G401 (cell line): Measurements from ENCODE around the gene PRKAB2. TPM values are rescaled to one million over a fixed set of nuclear protein-coding genes. Genes with fewer than 3 reads are reported as not detected.
"Not testable (repeated sequence)": the region's sequence is repeated elsewhere in the genome, so short reads cannot be mapped to it uniquely, and the experiment has no call there.

ENCODE experiments used
- DNase-seq: peaks from one replicate; pipeline ENCODE4 v3.0.0-alpha.2; 2015; ENCODE audit warnings: low spot score
- in situ Hi-C: cut with HindIII; loops from 2 replicates; pipeline ENCODE4 v1.10.0; 2016; ENCODE audit warnings: low sequenced_read_pairs, mixed read lengths
- total RNA-seq: library from RNA; depleted of rRNA; stranded (reverse); fragments of >200 nt; shearing (Covaris generic); gene quantifications from 2 replicates; pipeline ENCODE4 v1.2.3, GENCODE V29; 2014; rRNA removed

PRKAB2 gene, protein sequence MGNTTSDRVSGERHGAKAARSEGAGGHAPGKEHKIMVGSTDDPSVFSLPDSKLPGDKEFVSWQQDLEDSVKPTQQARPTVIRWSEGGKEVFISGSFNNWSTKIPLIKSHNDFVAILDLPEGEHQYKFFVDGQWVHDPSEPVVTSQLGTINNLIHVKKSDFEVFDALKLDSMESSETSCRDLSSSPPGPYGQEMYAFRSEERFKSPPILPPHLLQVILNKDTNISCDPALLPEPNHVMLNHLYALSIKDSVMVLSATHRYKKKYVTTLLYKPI
- 6.0 and 12.5 TPM in 2 replicates for total RNA-seq

DNA sequence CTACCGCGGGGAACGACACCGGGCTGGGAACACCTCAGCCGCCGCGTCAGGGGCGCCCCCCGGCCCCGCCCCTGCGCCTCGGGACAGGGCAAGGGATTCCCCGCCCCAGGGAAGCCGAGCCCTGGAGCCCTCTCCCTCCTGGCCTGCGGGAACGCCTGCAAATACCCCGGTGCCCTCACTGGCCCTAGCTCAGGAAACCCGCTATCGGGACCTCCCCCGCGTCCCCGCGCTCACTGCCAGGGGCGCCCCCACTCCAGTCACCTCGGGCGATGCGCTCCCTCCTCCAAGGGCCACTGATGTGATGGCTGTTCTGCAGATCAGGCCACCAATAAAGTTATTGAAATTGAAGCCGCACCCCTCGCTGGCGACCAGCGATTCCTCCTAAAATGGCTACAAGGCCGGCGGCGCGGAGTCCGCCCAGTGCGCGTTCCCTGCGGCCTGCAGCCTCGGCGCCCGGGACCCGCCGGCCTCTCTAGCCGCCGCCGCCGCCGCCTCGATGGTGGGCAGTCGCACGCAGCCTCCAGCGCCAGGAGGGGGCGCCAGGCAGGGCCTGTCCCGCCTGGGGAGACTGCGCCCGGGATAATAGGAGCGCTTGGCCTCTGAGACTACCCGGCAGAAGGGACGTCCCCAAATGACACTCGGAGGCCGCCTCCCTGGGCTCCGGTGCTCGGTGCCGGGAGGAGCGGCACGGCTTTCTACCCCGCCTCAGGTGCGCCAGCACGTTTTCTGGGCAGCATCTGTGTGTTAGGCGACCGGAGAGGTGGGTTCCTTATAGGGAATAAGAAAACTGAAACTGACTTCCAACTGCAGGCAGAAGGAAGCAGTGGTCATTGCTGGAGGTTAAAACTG is at the start of gene PRKAB2:
Gene PRKAB2 (minus strand): TSS at position 303 of the 849 bp plus-strand sequence. CDS start 326 bp downstream, outside the sequence.
- in situ Hi-C loops: no loop called here
- DNase-seq: peak; percentile 95

DNA sequence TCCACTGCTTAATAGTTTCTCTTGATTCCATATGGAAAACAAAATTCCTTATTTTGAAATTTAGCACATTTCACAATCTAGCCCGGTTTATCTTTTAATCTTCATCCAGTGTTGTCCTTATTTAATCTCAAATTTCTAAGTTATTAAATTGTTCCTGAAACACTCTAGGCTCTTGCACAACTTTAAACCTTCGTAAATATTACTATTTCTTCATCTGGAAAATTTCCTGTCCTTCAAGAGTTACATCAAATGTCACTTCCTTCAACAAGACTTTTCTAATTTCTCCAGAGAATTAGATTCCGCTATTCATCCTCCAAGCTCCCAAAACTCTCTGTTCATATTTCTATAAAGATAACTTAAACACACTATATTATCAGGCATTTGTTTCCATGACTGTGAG is 46.3 kb upstream of the PRKAB2 start:
- DNase-seq: no peak
- in situ Hi-C loops: no loop called here

DNA sequence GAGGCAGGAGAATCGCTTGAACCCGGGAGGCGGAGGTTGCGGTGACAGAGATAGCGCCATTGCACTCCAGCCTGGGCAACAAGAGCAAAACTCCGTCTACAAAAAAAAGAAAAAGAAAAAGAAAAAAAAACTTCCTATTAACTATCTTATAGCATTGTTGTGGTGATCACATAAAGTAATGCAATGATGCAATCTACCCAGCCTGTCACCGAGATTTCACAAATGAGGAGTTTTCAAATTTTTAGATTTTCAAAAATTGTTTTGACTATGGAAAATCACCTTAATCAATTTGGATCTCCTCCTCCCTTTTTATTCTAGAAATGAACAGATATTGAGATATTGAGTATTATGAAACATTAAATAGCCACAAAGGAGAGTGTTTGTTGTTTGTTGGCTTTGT is 44.9 kb upstream of the PRKAB2 start:
- no peak for DNase-seq
- in situ Hi-C loops: no loop called here

DNA sequence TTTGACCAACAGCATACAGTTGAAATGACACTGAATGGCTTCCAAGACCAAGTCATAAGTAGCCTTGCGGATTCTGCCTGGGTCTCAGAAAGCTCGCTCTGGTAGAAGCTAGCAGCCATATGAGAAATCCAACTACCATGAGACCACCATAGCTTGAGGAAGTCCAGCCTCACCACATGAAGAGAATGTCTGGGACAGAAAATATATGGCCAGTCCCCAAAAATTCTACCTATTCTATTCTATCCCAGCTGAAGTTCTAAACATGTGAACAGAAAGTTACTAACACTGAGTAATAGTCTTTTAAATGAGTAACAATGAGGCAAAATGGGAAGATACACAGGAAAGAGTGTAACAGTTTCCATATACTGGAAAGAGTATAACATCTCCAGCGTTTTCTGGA is 43.9 kb upstream of the PRKAB2 start:
- no peak for DNase-seq
- in situ Hi-C loops: no loop called here

DNA sequence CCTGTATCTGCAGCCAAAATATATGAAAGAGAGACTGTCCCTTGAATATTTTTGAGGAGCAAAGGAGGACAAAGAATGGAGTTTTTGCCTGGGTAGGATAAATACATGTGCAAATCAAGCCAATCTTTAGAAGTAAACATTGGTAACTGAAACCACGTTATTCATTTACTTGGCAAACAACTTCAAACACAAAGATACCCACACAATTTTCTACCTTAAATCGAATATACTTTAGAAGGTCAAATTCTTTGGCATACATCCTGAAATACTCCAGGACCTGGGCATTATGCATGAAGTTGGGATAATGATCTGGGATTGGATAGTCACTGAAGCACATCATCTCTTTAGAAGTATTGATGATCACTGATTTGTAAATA is 43.3 kb upstream of the PRKAB2 start:
- in situ Hi-C loops: no loop called here
- DNase-seq: no peak

DNA sequence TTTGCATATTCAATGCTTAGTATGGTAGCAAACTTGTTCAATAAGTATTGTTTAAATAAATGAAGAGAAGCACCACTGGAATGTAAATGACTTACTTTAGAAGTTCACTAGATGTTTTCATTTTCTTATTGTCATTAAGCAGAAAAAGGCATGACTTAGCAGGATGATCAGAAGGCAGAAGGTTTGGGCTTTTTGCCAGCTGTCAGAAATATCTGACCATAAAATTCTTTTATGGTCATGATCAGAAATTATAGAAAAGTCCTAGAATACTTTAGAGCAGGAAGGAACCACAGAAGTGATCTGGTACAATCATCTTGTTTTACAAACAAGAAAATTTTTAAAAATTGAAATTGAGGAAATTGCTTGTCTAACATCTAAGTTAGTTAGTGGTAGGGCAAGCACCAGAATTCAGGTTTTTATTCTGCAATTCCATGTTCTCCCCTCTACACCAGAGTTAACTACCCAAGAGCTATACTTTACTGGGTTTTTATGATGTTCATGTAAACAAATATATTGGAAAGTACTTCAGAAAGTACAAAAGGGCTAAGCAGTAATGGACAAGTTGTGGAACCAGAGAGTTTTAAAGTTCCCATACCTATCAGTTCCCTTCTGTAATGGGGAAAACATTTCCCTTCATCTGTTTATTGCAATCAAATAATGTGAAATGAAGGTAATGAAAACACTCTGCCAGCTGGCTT is 42.7 kb upstream of the PRKAB2 start:
- DNase-seq: no peak

DNA sequence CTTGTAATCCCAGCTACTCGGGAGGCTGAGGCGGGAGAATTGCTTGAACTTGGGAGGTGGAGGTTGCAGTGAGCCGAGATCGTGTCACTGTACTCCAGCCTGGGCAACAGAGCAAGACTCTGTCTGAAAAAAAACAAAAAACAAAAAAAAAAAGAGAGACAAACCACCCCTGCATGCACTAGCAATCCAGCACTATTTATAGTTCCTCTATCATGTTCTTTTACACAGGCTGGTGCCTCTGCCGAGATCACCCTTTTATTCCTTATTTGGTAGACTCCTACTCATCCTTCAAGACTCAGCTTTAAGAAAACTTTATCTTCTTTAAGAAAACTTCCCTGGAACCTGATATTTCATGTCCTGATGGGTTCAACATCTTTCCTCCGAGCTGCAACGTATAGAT is 42.1 kb upstream of the PRKAB2 start:
- in situ Hi-C loops: no loop called here
- DNase-seq: no peak

More for the DNA sequence above, 42.7 kb upstream of the PRKAB2 start:
- in situ Hi-C loops: no loop called here

DNA sequence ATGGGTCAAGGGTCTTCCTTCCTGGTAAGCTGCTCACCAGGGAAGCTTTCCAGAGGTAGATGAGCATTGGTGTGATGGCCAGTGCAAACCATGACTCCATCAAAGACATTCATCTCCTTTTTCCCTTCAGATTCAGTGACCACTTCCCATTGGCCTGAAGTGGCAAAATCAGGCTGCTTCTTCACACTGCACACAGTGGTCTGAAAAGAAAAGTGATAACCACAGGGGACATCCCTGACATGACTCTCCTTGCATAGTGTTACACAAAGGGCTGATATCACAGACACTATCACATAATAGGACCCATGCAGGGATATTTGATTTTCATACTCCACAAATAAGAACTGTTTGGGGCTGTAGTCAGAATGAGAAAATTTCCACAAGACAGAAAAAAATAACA is 41.0 kb upstream of the PRKAB2 start:
- no peak for DNase-seq
- in situ Hi-C loops: no loop called here

DNA sequence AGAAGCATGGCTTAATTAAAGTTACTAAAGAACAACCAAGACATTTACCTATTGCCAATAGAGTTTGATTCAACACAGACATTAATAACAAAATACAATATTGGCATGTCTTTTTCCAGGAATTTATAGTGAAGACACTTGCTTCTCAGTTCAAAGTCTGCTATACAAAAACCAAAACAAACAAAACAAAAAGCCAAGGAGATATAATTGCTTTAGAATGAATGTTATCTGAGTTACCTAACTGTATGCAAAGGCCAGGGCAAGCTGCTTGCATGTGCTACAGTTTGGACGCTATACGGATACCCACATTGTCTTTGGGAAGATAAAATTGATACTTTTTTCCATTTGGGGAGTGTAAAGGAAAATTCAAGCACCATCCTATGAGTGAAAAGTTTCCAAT is 39.3 kb upstream of the PRKAB2 start:
- DNase-seq: no peak
- in situ Hi-C loops: no loop called here

DNA sequence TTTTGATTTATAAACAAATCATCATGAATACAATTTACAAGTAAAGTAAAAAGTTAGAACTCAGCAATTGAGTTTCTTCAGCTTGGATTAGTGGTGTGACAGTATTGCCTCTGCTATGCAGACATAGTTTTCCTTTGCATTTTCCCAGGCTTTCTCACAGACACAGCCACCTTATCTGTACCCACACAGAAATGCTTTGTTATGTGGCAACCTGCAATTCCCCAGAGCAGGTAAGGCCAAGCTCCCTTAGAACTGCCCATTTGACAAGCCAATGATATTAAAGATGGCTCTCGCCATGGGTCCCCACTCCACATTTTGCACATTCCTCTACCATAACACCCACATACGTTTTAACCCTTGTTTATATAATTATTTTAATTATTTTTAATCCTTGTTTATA is 38.7 kb upstream of the PRKAB2 start:
- no peak for DNase-seq
- in situ Hi-C loops: no loop called here

DNA sequence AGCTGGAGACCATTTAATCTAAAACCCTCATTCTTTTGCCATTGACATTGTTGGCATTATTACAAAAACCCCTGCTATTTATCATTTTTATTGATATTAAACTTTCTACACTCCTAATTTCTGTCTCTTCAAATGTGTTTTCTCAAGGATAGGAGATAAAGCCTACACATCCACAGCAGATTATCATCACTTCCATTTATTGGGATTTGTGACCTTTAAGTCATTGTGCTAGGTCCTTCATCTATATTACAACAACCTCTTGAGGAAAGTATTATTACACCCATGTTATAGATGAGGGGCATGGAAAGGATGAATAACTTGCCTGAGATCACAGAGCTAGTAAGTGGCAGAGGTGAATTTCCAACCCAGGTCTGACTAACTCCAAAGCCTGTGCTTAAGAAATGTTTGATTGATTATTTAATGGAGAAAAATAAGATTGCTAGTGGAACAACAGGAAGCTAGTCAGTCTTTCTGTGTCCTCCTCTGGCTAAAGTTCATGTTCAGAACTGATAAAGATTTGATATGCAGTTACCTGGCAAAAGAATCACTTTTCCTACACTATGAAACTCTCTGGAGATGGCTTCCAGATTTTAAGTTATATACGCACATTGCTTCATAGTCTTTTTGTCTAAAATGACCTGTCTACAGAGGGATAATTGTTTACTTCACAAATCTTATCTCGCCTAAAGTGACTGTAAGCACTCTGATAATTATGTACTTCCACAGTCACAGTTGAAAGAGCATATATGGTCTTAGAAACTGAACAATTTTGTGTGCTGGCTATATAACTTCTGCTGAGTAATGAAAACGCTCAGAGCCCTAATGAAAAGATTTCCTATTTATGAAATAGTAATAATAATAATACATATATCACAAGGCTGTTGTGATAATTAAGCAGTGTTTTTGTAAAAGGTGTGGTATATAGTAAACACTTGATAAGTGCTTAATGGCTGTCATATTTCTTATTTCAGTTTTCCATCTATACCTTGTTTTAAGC is 37.9 kb upstream of the PRKAB2 start:
- DNase-seq: no peak
- in situ Hi-C loops: no loop called here

DNA sequence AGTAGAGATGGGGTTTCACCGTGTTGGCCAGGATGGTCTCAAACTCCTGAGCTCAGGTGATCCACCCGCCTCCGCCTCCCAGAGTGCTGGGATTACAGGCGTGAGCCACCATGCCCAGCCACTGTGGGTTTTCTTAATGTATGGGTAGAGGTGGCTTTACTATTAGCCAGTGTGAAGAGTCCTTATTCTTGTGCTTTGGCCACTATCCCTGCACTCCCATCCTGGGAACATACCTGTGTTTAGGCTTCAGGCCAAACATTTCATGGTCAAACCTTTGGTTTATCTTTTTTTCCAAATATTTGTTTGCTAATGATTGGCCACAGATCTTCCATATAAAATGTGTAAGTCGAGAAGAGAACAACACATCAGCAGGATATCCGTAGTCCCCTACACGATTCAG is 36.3 kb upstream of the PRKAB2 start:
- DNase-seq: no peak
- in situ Hi-C loops: no loop called here

DNA sequence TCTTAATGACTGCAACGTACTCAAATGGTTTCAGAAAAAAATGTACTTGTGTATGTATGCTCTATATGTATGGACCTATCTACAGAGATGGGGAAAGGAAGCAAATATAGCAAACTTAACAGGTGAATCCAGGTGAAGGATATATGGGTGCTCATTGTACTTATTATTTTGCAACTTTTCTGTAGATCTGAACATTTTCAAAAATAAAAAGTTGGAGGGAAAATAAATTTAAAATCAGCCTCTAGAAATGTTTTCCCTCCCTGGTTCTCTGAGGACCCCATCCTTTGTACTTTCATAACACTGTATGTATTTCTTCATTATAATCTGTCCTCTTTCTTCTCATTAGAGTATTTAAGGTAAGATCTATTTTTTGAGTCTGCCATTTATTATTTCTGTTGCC is 34.9 kb upstream of the PRKAB2 start:
- in situ Hi-C loops: no loop called here
- no peak for DNase-seq

DNA sequence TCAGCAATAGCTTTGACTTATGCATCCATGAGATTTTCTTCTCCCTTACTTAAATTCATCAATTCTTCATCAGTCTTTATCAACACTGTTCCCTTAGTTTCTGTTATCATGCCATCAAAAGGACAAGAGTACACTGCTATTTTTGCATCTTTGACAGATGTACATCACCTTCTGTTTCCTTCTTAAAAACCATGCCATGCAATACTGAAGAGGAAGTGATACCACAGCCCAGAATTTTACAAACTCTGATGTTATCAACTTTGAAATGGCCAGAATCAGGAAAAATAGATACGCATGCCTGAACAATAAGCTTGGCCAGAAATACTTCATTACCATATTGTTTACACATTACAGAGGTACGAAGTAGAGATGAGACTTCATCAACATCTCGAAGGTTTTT is 31.8 kb upstream of the PRKAB2 start:
- in situ Hi-C loops: no loop called here
- DNase-seq: no peak

DNA sequence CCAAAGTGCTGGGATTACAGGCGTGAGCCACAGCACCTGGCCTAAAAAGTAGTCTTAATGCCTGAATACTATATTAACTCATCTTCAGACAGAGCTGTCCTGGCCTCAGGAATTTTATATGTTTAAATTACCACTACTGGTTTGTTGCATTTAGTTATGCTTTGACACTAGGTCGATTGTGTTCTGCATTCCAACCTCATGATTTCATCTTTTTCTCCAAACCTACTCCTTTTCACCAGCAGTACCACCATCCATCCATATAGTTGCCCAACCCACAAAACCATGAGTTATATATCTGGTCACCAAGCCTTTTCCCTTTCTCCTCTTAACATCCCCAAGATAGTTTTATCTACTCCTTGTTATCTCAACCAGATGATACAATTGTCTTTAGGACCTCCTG is 30.3 kb upstream of the PRKAB2 start:
- in situ Hi-C loops: no loop called here
- no peak for DNase-seq

DNA sequence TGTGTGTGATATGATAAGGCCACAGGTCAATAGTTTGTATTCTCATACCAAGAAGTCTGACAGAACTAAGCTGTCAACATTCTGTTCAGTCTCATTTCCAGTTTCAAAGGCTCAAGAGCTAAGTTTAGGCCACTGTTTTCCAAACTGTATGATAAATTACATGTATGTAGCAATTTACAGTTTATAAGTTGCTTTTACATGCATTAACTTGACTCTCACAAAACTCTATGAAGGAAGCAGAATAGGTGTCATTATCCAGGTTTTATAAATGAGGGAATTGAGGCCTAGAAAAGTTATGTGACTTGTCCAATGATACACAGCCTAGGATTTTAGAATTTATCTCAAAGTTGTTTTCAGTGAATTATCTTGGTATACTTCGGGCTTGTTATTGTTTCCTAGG is 29.5 kb upstream of the PRKAB2 start:
- DNase-seq: no peak
- in situ Hi-C loops: no loop called here

DNA sequence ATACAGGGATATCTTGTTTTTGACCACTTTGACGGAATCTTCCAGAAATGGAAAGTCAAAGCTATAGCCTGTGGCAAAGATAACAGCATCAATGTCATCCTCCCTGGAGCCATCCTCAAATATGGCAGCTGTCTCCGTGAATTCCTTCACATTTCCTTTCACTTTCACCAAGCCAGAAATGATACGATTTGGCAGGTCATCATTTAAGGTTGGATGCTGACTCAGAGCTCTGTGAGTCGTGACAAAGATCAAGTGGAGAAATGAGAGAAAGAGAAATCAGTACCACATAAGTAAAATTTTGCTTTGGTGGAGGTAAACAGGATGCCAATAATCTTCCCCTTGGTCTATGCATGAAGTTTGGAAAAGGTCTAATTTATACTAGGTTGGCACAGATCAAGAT is 29.0 kb upstream of the PRKAB2 start:
- in situ Hi-C loops: no loop called here
- no peak for DNase-seq

DNA sequence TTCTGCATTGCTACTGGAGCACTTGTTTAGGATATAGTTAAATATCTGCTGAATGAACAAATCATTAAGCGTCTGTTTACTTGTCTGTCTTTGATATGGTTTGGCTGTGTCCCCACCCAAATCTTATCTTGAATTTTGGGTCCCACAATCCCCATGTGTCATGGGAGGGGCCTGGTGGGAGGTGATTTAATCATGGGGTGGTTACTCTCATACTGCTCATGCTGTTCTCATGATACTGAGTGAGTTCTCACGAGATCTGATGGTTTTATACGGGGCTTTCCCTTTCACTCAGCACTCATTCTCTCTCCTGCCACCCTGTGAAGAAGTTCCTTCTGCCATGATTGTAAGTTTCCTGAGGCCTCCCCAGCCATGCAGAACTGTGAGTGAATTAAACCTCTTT is 25.1 kb upstream of the PRKAB2 start:
- in situ Hi-C loops: not testable (repeated sequence)

DNA sequence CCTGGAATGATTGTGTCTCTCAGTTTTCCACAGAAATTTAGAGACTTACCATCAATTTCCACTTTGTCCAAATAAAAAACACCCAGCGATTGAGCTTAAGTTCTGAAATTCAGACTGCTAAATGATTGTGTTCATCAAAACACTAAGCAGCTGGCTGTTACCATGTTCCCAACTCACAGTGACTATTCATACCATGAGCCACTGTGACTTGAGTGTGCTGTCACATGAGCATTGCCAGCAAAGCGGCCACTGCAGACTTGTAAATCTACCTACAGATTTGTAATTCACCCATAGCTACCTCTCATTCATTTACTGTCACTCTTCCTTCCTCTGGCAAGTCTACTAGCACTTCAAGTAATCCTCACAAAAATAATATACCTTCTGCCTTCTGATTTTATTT is 17.2 kb upstream of the PRKAB2 start:
- in situ Hi-C loops: no loop called here
- no peak for DNase-seq

More for the DNA sequence above, 25.1 kb upstream of the PRKAB2 start:
- not testable (repeated sequence) for DNase-seq
